Choroid plexus epithelial cell (primary cell): ENCODE results near the gene DOCK2.

Experiments used
- DNase-seq: peaks from one replicate; pipeline ENCODE4 v3.0.0-alpha.2; 2010; ENCODE audit warnings: low read depth
- H3K4me3 ChIP-seq: 2 replicates; pipeline ENCODE4 v1.5.1; 2011; ENCODE audit warnings: low read depth, mild to moderate bottlenecking, control low read depth, low read length, moderate library complexity
- TF ChIP-seq, protein P1 (sequence below): conservative IDR thresholded peaks from 2 replicates; pipeline ENCODE4 v1.5.1; 2011; ENCODE audit warnings: low read depth, mild to moderate bottlenecking, control low read depth, inconsistent platforms, low read length, moderate library complexity

DOCK2 gene

DNA sequence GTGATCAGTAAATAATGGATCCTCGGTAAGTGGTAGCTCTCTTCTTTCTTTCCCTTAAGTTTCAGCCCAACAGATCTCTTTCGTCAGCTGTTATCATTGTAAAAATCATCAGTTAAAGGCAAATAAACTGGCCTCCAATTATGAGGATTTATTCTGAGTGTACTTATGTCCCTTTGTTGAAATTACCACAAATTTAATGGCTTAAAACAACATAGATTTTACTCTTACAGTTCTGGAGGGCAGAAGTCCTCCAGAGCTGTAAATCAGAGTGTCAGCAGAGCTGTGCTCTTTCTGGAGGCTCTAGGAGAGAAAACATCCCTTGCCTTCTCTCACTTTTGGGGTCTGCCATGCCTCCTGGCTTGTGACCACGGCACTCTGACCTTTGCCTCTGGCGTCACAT, 238.7 kb downstream of the DOCK2 start:
- TF ChIP-seq, protein P1, sequence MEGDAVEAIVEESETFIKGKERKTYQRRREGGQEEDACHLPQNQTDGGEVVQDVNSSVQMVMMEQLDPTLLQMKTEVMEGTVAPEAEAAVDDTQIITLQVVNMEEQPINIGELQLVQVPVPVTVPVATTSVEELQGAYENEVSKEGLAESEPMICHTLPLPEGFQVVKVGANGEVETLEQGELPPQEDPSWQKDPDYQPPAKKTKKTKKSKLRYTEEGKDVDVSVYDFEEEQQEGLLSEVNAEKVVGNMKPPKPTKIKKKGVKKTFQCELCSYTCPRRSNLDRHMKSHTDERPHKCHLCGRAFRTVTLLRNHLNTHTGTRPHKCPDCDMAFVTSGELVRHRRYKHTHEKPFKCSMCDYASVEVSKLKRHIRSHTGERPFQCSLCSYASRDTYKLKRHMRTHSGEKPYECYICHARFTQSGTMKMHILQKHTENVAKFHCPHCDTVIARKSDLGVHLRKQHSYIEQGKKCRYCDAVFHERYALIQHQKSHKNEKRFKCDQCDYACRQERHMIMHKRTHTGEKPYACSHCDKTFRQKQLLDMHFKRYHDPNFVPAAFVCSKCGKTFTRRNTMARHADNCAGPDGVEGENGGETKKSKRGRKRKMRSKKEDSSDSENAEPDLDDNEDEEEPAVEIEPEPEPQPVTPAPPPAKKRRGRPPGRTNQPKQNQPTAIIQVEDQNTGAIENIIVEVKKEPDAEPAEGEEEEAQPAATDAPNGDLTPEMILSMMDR, result no peak
- DNase-seq, result no peak
- H3K4me3 ChIP-seq, result no peak overlapping the region

DNA sequence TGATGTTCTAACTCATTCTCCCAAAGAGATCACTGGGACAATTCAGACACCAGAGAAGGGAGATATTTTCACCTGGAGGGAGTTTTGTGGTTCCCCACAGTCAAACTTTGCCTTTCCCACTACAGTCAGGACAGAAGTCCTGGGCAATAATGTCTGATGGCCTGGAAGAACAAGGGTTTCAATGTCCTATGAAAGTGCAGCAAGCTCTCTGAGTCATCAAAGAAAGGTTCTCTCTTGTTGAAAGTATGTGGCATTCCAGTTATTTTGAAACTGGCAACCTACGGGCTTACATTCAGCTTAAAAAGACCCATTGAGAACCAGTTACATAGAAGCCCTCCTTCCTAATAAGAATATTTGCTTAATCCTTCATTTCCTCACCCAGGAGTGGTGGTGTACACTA, 239.3 kb downstream of the DOCK2 start:
- TF ChIP-seq, protein P1, result no peak
- peak; percentile 63 for DNase-seq
- H3K4me3 ChIP-seq, result no peak overlapping the region

DNA sequence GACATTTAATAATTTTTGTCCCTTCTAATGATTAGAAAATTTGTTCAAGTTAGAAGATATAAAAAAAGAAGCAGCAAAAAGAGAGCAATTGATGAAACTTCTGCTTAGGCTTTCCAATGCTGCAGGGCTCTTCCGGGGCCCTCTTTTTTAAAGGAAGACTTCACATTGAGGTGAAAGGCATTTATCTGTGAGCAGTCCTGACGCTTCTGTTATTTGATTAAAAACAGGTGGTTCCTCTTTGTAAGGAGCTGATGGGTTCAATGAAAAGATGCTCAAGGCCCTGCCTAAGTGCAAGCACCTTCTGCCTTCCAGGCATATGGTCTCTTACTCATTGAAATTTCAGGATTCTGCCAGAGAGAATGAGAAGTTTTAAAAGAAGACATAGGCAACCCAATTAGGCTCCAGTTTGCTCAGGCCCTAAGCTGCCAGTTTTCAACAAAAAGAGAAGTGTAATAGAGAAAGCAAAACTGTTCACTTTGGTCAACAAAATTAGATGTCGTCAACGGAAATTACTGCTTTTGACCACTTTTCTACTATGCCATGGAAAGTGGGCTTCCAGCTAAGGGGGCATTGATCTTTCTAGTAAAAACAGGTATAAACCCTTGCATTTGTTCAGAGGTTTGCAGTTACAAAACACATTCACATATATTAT, 243.1 kb downstream of the DOCK2 start:
- no peak for DNase-seq
- TF ChIP-seq, protein P1, result no peak
- H3K4me3 ChIP-seq, result no peak overlapping the region

DNA sequence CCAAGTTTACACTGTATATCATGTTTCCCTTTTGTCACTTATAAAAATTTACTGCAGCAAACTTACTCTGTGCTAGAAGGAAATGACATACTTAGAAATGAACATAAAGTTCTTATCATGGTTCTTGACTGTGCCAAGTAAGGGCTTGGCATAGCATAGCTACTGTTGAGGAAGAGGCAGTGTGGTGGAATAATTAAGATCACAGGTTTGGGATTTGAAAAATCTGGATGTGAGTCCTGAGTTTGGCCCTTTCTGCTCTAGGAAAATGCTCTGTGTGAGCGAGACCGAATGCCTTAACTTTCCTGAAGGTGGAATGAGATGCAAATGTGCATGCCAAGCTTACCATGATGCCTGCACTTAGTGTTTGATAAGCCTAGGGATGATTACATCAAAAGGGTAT, 243.7 kb downstream of the DOCK2 start:
- TF ChIP-seq, protein P1, result no peak
- no peak for DNase-seq
- H3K4me3 ChIP-seq, result no peak overlapping the region

GRCh38 chr5:169881702-169882303, 244.7 kb downstream of the DOCK2 start:
- DNase-seq, result no peak
- no peak overlapping the region for H3K4me3 ChIP-seq
- TF ChIP-seq, protein P1, result no peak

DNA sequence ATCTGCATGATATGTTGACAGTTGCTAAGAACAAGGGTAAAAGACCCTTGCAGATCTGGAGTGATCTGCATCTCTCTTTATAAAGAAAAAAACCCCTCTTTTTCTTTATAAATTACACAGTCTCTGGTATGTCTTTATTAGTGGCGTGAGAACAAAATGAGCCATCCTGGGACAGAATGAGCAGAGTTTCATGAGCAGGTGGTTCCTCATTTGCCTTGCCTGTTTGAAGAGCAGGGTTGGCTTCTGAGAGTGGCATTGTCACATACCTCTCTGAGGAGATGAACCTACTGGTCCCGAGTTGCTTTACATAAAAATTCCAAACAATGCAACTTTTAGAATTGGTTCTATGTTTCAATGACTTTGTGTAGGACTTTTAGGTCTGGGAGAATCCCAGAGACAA, 249.0 kb downstream of the DOCK2 start:
- no peak overlapping the region for H3K4me3 ChIP-seq
- no peak for DNase-seq
- TF ChIP-seq, protein P1, result no peak

DNA sequence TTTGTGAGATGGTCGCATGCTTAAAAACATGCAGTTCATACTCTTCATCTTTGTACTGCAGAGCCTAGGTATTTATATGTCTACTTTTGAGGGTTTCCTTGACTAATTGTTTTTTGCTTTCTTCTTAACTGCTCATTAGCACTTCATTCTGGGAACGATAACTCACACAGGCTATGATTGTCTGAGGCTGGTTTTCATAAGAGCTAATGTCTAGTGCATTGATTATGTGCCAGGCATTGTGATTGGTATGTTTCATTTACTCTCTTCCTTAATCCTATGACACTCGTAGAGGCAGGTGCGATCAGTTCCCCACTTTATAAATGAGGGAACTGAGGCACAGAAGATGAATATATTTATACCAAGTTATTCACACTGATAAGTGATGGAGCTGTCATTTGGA, 249.6 kb downstream of the DOCK2 start:
- no peak for DNase-seq
- no peak overlapping the region for H3K4me3 ChIP-seq
- TF ChIP-seq, protein P1, result no peak
